SK-MEL-5 (cell line): ENCODE measurements around the gene NSUN5. TPM values are rescaled to one million over a fixed set of nuclear protein-coding genes. Genes with fewer than 3 reads are reported as not detected.
A peak's percentile ranks its signal among the peaks of the same experiment; 100 is the strongest.
"Not testable (repeated sequence)": the region's sequence is repeated elsewhere in the genome, so short reads cannot be mapped to it uniquely, and the experiment has no call there.

Experiments used
- DNase-seq: peaks from one replicate; pipeline ENCODE4 v3.0.0-alpha.2; 2016; ENCODE audit warnings: low read depth, low spot score
- in situ Hi-C: cut with HindIII; loops from 2 replicates; pipeline ENCODE4 v1.10.0; 2016; ENCODE audit warnings: low sequenced_read_pairs, high pct_unique_total_duplicates, low pct_unique_long_range_greater_than_20kb
- total RNA-seq: library from RNA; depleted of rRNA; stranded (reverse); fragments of >200 nt; shearing (Covaris generic); gene quantifications from 2 replicates; pipeline ENCODE4 v1.2.3, GENCODE V29; 2014

Gene NSUN5
- total RNA-seq, 1 experiment from 2014 or later: 69.0 TPM

GRCh38 chr7:73330772-73331171 lies 22.1 kb upstream of the NSUN5 start:
- in situ Hi-C loops: no loop called here

DNA sequence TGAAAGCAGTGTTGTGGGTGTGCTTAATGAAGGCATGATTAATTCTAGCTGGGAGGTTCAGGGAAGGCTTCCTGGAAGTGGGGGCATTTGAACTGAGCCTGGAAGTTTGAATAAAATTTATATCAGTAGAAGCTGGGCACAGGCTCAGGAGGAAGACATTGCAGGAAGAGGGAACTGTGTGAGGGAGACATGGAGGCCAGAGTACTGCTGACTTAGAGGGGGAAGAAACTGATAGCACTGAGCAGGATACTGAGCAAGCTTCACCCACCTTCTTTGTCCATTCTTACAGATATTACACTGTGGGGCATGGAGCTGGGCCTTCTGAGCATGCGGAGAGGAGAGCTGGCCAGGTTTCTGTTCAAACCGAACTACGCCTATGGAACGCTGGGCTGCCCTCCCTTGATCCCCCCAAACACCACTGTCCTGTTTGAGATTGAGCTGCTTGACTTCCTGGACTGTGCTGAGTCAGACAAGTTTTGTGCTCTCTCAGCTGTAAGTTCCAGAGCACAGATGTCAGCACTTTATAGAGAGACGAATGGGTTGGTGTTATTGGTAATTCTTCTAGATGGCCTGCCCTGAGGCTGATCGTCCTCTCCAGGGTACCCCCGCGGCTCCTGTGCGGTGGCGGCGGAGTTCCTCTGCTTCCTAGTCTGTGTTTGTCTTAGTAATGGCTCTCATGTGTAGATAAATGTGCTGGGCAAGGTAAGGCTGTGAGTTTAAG lies 21.4 kb upstream of the NSUN5 start:
- DNase-seq: no peak
- in situ Hi-C loops: no loop called here

More at GRCh38 chr7:73330772-73331171, 22.1 kb upstream of the NSUN5 start:
- no peak for DNase-seq

DNA sequence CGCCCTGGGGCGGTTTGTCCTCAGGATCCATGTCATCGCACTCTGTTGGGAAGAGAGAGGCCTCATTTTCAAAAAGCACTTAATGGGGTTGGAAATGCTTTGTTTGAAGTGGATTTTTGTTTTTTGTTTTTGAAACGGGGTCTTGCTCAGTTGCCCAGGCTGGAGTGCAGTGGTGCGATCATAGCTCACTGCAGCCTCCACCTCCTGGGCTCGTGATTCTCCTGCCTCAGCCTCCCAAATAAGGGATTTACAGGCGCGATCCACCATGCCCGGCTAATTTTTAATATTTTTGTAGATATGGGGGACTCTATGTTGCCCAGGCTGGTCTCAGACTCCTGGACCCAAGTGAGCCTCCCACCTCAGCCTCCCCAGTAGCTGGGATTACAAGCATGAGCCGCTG lies 20.1 kb upstream of the NSUN5 start:
- in situ Hi-C loops: no loop called here
- no peak for DNase-seq

GRCh38 chr7:73327922-73328321 lies 19.3 kb upstream of the NSUN5 start, which contains the start of the genes FKBP6 and TRIM50:
Gene FKBP6 (plus strand): TSS chr7:73328161. CDS start chr7:73328429, 268 bp downstream.
Gene TRIM50 (minus strand): TSS chr7:73328082. CDS start chr7:73324787, 3,295 bp downstream.
- in situ Hi-C loops, DNase-seq: not testable (repeated sequence)

DNA sequence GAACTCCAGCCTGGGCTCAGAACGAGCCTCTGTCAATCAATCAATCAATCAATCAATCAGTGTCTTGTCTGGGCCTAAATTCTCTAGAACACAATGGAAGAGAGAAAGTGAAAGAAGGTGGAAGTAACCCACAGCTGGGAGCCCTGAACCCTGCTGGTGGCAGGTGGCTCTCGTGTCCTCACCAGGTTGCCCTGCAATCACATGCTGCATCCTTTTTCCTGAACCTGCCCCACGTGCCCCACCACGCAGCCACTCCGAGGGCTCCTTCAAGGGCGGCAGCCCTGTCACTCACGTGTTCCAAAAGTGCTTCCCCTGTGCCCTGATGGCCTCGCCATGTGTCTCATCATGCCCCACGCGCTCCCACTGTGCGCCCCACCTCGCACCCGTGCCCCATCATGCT lies 18.8 kb upstream of the NSUN5 start:
- DNase-seq, in situ Hi-C loops: not testable (repeated sequence)

DNA sequence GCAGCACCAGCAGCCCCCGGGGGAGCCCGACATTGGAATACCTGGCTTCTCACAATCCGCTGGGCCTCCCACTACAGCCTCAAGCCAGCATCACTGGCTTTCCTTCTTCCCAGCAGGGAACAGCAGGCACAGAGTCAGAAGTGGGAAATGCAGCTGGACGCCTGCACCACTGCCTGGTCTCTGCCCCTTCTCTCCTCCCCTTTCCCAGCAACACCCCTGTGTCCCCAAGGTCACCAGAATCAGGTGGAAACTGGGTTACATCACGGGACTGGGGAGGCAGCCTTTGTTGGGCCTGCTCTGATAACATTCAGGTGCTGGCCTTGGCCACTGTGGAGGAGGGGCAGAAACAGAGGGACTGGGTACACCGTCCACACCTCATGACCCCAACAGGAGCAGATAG lies 16.8 kb upstream of the NSUN5 start:
- in situ Hi-C loops, DNase-seq: not testable (repeated sequence)

DNA sequence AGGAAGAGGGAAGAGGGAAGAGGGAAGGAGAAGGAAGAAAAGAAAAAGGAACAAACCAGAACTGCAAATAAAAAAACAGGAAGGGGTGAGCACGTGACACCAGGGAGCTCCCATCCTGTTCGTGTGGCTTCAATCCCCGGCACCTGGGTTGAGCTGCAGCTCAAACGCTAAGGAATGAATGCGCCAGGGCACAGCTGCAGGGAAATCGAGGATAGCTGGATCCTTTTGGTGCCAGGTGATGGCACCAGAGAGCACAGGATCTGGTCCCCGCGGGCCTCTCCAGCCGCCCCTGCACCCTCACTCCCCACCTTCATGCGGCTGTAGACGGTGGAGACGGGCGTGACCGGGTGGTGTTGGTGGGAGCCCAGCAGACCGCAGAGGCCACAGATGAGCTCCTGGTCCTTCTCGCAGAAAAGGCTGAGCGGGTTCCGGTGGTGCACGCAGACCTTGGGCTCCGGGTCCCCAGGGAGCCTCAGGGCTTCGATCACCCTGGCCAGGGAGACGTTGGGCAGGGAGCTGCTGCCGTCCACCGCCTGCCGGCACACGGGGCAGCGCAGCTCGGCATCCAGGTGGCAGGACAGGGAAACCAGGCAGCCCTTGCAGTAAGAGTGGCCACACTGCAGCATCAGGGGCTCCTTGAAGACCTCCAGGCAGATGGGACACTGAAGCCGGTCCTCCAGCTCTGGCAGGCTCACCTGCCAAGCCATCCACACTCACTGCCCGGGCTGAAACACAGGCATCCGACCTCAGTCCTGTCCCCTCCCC lies 15.6 kb upstream of the NSUN5 start:
- DNase-seq: peak; percentile 82
- in situ Hi-C loops: not testable (repeated sequence)

DNA sequence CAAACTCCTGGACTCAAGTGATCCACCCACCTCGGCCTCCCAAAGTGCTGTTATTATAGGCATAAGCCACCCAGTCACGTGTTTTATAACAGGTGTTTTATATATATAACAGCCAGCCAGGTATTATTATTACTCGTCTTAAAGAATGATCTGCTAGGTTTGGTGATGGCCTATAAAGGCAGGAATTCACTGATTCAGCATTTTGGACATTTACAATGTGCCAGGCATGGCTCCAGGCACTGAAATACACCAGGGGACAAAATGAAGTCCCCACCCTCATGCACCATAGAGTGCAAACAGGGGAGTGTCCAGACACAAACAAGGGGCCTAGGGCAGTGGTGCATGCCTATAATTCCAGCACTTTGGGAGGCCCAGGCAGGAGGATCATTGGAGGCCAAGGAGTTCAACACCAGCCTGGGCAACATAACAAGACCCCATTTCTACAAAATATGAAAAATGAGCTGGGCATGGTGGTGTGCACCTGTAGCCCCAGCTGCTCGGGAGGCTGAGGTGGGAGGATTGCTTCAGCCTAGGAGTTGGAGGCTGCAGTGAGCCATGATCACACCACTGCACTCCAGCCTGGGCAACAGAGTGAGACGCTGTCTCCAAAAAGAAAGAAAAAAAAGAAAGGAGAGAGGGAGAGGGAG lies 14.9 kb upstream of the NSUN5 start:
- in situ Hi-C loops, DNase-seq: not testable (repeated sequence)

GRCh38 chr7:73320009-73320408 lies 11.4 kb upstream of the NSUN5 start:
- DNase-seq, in situ Hi-C loops: not testable (repeated sequence)

- in situ Hi-C loops, DNase-seq: not testable (repeated sequence)
These were observed 10.9 kb upstream of the NSUN5 start for GRCh38 chr7:73319541-73319940.

DNA sequence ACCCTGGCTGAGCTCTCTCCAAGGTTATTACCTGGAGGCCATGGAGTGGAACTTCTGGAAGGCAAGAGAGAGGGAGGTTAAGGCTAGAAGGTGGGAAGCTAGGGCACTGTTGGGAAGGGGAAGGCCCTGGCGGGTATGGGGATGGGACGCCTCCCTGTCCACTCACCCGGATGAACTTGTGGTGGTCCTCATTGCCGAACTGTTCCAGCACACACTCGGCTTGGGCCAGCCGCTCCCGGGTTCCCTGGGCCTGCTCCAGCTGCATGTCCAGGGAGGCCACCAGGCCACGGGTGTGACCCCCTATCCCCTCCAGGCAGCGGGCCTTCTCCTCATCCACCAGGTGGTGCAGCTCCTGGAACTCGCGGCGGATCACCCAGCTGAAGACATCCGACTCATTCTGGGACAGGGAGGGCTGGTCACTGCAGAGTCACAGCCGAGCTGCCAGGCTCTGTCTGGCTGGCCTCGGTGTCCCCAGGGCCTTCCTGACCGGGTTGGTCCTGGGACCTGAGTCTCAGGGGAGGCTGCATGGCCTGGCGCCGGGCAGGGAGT lies 10.1 kb upstream of the NSUN5 start:
- in situ Hi-C loops, DNase-seq: not testable (repeated sequence)

GRCh38 chr7:73316521-73316920 lies 7.9 kb upstream of the NSUN5 start:
- DNase-seq: no peak
- in situ Hi-C loops: no loop called here

DNA sequence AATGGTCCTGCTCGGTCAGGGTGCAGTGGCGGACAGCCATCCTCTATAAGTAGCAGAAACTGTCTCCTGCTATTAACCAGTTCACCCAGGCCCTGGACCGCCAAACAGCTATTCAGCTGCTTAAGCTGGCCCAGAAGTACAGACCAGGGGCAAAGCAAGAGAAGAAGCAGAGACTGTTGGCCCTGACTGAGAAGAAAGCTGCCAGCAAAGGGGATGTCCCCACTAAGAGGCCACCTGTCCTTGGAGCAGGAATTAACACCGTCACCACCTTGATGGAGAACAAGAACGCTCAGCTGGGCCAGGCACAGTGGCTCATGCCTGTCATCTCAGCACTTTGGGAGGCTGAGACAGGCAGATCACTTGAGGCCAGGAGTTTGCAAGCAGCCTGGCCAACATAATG lies 5.6 kb upstream of the NSUN5 start:
- in situ Hi-C loops: no loop called here
- DNase-seq: no peak

GRCh38 chr7:73313521-73313906 lies 4.9 kb upstream of the NSUN5 start:
- in situ Hi-C loops: no loop called here
- DNase-seq: no peak

GRCh38 chr7:73312831-73313520 lies 4.3 kb upstream of the NSUN5 start:
- DNase-seq: no peak
- in situ Hi-C loops: no loop called here

GRCh38 chr7:73311421-73311820 lies 2.8 kb upstream of the NSUN5 start:
- DNase-seq, in situ Hi-C loops: not testable (repeated sequence)

DNA sequence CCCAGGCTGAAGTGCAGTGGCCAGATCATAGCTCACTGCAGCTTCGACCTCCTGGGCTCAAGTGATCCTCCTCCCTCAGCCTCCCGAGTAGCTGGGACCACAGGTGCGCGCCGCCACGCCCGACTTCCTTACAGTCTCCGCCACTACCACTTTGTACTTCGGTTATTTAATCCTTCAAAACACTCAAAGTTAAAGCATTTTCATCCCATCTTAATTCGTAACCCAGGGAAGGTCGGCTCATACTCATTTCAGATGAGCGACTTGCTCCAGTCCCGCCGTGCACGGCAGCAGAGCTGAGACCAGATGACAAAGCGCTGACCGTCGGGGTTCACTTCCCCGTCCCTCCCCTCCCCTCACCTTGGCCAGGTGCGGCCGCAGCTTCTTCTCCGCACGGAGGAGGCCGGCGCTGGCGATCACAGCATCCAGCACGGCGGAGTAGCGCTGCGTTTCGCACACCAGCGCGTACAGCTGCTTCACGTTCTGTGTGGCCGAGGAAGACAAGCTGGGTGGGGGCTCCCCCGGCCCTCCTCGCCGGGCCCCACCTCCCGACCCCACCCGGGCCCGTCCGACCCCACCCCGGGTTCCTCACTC lies 457 bp downstream of the NSUN5 start:
- DNase-seq: no peak
- in situ Hi-C loops: no loop called here
